ENCODE data around the gene PCDH17.

- TF ChIP-seq CTCF (IDR thresholded peaks at IDR 0.05) (no peak), POLR2AphosphoS5 (IDR thresholded peaks at IDR 0.05) (no peak), POLR2A (IDR thresholded peaks at IDR 0.05) (no peak)
These were observed 2.1 kb upstream of the PCDH17 start for GRCh38 chr13:57629391-57629804.
